Body of pancreas (tissue), 4 donors: Measurements from ENCODE around the gene XDH. TPM values are rescaled to one million over a fixed set of nuclear protein-coding genes. Genes with fewer than 3 reads are reported as not detected.

Source experiments
- ATAC-seq: fragments of 150-250 bp; one replicate; pipeline ENCODE4 v1.9.1; 2016
- DNase-seq, 4 donors: peaks; one replicate each; pipeline ENCODE4 v3.0.0-alpha.2; 2019
- H3K27ac ChIP-seq, 4 donors: fragments of 200-600 bp; sonication (generic); 1 replicate in 3 of 4; 2 replicates in 1 of 4; pipeline versions ENCODE4 v1.5.1 to v1.6.1; 2016 to 2019; ENCODE audit warnings: mild to moderate bottlenecking in 1 of 4, mixed read lengths in 1 of 4, moderate library complexity in 1 of 4
- H3K27me3 ChIP-seq, 2 donors: fragments of 200-600 bp; sonication (generic); one replicate each; pipeline ENCODE4 v1.6.0; 2016; ENCODE audit warnings: mild to moderate bottlenecking in 1 of 2
- H3K36me3 ChIP-seq, 2 donors: fragments of 200-600 bp; sonication (generic); replicated peaks in 1 of 2; 2 replicates each; pipeline ENCODE4 v1.5.1; 2016; ENCODE audit warnings: low read depth in 2 of 2; ENCODE audit not compliant: insufficient read depth in 1 of 2
- H3K4me1 ChIP-seq: fragments of 200-600 bp; sonication (generic); one replicate; pipeline ENCODE4 v1.6.0; 2016
- H3K4me3 ChIP-seq, 2 donors: fragments of 200-600 bp; sonication (generic); 1 replicate in 1 of 2; 2 replicates in 1 of 2; pipeline ENCODE4 v1.5.1; 2016 to 2019
- H3K9me3 ChIP-seq, 3 donors: fragments of 200-600 bp; sonication (generic); 1 replicate in 2 of 3; 2 replicates in 1 of 3; pipeline ENCODE4 v1.5.1; 2016
- POLR2A ChIP-seq, 3 donors: fragments of 450-650 bp; IDR thresholded peaks; one replicate each; pipeline ENCODE4 v1.6.1; 2016; ENCODE audit warnings: antibody characterized with exemption in 3 of 3, mild to moderate bottlenecking in 2 of 3
- WGBS, 2 donors: methylation state at CpG; one replicate each; pipeline ENCODE4 v1.1.5; 2017; 5-methylcytosine and 5-hydroxymethylcytosine counted together
- intact Hi-C: fragments of 100-400 bp; cut with DNase I; formaldehyde crosslinking; loops from one replicate; pipeline ENCODE4 v1.15.1; 2023
- total RNA-seq, 2 donors: library from RNA; depleted of rRNA; stranded (reverse); fragments of >200 nt; gene quantifications; one replicate each; pipeline ENCODE4 v1.1.0, GENCODE V29; 2016
- TF ChIP-seq, protein P1 (sequence below), 7 experiments: fragments of 450-650 bp in 4 of 7; fragments of 200-600 bp in 3 of 7; sonication (generic) in 3 of 7; IDR thresholded peaks; one replicate each; pipeline ENCODE4 v1.5.1; 2016 to 2019; ENCODE audit warnings: antibody characterized with exemption in 7 of 7

The XDH gene
- total RNA-seq, 2 donors from 2014 or later = 0.78 to 4.9 TPM

- Histone ChIP-seq H3K27ac (no peak overlapping the region), H3K27me3 (no peaks in the 10 kb centered on the region), H3K4me1 (no peaks in the 10 kb centered on the region), H3K4me3 (no peak overlapping the region), H3K36me3 (no peaks in the 10 kb centered on the region), H3K9me3 (no peaks in the 10 kb centered on the region)
- WGBS, 2 donors = 79 to 86% methylated on average over 6 of the region's 6 CpGs
- intact Hi-C loops = no loop called here
- DNase-seq (no peak), ATAC-seq (no peak)
- TF ChIP-seq, protein P1, sequence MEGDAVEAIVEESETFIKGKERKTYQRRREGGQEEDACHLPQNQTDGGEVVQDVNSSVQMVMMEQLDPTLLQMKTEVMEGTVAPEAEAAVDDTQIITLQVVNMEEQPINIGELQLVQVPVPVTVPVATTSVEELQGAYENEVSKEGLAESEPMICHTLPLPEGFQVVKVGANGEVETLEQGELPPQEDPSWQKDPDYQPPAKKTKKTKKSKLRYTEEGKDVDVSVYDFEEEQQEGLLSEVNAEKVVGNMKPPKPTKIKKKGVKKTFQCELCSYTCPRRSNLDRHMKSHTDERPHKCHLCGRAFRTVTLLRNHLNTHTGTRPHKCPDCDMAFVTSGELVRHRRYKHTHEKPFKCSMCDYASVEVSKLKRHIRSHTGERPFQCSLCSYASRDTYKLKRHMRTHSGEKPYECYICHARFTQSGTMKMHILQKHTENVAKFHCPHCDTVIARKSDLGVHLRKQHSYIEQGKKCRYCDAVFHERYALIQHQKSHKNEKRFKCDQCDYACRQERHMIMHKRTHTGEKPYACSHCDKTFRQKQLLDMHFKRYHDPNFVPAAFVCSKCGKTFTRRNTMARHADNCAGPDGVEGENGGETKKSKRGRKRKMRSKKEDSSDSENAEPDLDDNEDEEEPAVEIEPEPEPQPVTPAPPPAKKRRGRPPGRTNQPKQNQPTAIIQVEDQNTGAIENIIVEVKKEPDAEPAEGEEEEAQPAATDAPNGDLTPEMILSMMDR (IDR thresholded peaks at IDR 0.05) = no peak
- no peak for TF ChIP-seq POLR2A (IDR thresholded peaks at IDR 0.05)
These were observed 73.2 kb downstream of the XDH start for GRCh38 chr2:31341351-31341750.

GRCh38 chr2:31339696-31340095 is 74.8 kb downstream of the XDH start:
- no peaks in the 10 kb centered on the region for H3K4me1 ChIP-seq
- no peak for DNase-seq
- WGBS, 2 donors = 84 to 93% methylated on average over 4 to 8 of the region's 9 CpGs
- H3K27me3 ChIP-seq = no peaks in the 10 kb centered on the region
- intact Hi-C loops = no loop called here
- H3K36me3 ChIP-seq = no peaks in the 10 kb centered on the region
- H3K9me3 ChIP-seq = no peaks in the 10 kb centered on the region
- ATAC-seq = no peak
- no peak overlapping the region for H3K27ac ChIP-seq
- TF ChIP-seq, protein P1 (IDR thresholded peaks at IDR 0.05) = no peak
- TF ChIP-seq POLR2A (IDR thresholded peaks at IDR 0.05) = no peak
- no peak overlapping the region for H3K4me3 ChIP-seq

DNA sequence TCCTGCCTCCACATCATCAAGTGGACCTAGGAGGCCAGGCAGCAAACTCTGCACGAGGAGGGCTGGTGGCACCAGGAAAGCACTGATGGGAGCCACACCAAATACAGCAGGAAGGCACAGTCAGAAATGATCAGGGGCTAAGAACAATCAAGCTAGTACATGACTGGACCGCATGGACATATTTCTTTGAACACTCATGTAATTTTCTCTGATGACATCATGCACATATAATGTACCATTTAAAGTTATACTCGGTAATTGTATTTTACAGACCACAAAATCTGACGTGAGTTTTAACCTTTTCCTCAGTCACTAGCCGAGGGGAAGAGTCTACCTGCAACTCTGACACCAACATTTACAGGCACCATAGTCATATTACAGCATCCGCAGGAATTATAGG is 76.7 kb downstream of the XDH start:
- DNase-seq (no peak), ATAC-seq (no peak)
- Histone ChIP-seq H3K4me3 (no peak overlapping the region), H3K4me1 (no peaks in the 10 kb centered on the region), H3K27ac (no peak overlapping the region), H3K9me3 (no peaks in the 10 kb centered on the region), H3K27me3 (no peaks in the 10 kb centered on the region), H3K36me3 (no peaks in the 10 kb centered on the region)
- intact Hi-C loops = no loop called here
- 72 to 80% methylated on average over 6 of the region's 6 CpGs for WGBS, 2 donors
- TF ChIP-seq, protein P1 (IDR thresholded peaks at IDR 0.05) = no peak
- TF ChIP-seq POLR2A (IDR thresholded peaks at IDR 0.05) = no peak

DNA sequence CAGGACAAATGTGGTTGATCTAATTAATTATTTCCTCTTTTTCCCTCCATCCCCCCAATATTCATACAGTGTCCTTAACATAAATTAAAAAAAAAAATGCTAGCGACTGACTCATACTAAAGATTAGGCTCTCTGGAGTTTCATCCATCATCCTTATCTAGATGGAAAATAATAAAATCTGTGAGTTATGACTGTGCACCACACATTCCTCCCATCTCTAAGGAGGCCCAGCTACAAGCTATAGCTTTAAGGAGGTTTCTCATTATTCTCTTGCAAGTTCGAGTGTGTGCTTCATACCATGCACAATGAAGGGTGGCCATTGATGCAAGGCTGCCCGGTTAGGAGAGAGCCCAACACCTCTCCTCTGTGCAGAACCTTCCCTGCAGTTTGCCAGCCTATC is 77.3 kb downstream of the XDH start:
- Histone ChIP-seq H3K4me3 (no peak overlapping the region), H3K9me3 (no peaks in the 10 kb centered on the region), H3K36me3 (no peaks in the 10 kb centered on the region), H3K27me3 (no peaks in the 10 kb centered on the region), H3K4me1 (no peaks in the 10 kb centered on the region), H3K27ac (no peak overlapping the region)
- TF ChIP-seq POLR2A (IDR thresholded peaks at IDR 0.05) = no peak
- TF ChIP-seq, protein P1 (IDR thresholded peaks at IDR 0.05) = no peak
- DNase-seq = no peak
- WGBS, 2 donors = 36 to 49% methylated on average over 2 to 3 of the region's 3 CpGs
- no peak for ATAC-seq
- intact Hi-C loops = no loop called here

GRCh38 chr2:31335921-31336585 is 78.5 kb downstream of the XDH start:
- no peak overlapping the region for H3K27ac ChIP-seq
- WGBS, 2 donors = 76% methylated on average over 5 of the region's 5 CpGs
- ATAC-seq = no peak
- H3K9me3 ChIP-seq = no peaks in the 10 kb centered on the region
- H3K4me3 ChIP-seq = no peak overlapping the region
- TF ChIP-seq, protein P1 (IDR thresholded peaks at IDR 0.05) = no peak
- H3K27me3 ChIP-seq = no peaks in the 10 kb centered on the region
- H3K4me1 ChIP-seq = no peaks in the 10 kb centered on the region
- intact Hi-C loops = no loop called here
- DNase-seq = no peak
- H3K36me3 ChIP-seq = no peaks in the 10 kb centered on the region
